Measurements from ENCODE around the gene BICC1. TPM values are rescaled to one million over a fixed set of nuclear protein-coding genes. Genes with fewer than 3 reads are reported as not detected.

Gene BICC1
- total and polyA plus RNA-seq, 2 donors (not counting 3 experiments of a cell fraction or from before 2014, with no cell fraction given) = 0.06 to 0.29 TPM

- Histone ChIP-seq H3K79me2 (ENCODE audit: control insufficient read depth, insufficient read depth, low read length) (no peaks in the 10 kb centered on the region), H3K9me3 (replicated peaks; ENCODE audit: control insufficient read depth, insufficient read depth, low read length) (no peaks in the 10 kb centered on the region), H3K27ac (ENCODE audit: insufficient read depth, low read depth, low read length) (no peak overlapping the region), H3K4me1 (ENCODE audit: control insufficient read depth, extremely low read depth, insufficient read depth, low read length) (no peaks in the 10 kb centered on the region), H3K9ac (replicated peaks; ENCODE audit: extremely low read depth, insufficient read depth, low read length) (no peak overlapping the region), H3K9me1 (replicated peaks; ENCODE audit: control insufficient read depth, extremely low read depth, insufficient read depth, low read length) (no peaks in the 10 kb centered on the region), H3K4me2 (ENCODE audit: insufficient read depth, low read length) (no peak overlapping the region), H3K4me3 (replicated peaks in 1 of 3; ENCODE audit: insufficient read depth in 1 of 3, low read depth in 1 of 3, low read length in 3 of 3) (no peak overlapping the region), H2AFZ (ENCODE audit: low read depth, low read length) (no peak overlapping the region), H3K36me3 (ENCODE audit: control insufficient read depth in 2 of 2, extremely low read depth in 1 of 2, insufficient read depth in 2 of 2, low read length in 2 of 2) (no peaks in the 10 kb centered on the region), H3K27me3 (ENCODE audit: control insufficient read depth in 2 of 2, insufficient read depth in 2 of 2, low read length in 2 of 2) (no peaks in the 10 kb centered on the region), H4K20me1 (replicated peaks; ENCODE audit: control insufficient read depth, extremely low read depth, insufficient read depth, low read length) (no peaks in the 10 kb centered on the region)
- FAIRE-seq = no peak
- TF ChIP-seq, protein P1, sequence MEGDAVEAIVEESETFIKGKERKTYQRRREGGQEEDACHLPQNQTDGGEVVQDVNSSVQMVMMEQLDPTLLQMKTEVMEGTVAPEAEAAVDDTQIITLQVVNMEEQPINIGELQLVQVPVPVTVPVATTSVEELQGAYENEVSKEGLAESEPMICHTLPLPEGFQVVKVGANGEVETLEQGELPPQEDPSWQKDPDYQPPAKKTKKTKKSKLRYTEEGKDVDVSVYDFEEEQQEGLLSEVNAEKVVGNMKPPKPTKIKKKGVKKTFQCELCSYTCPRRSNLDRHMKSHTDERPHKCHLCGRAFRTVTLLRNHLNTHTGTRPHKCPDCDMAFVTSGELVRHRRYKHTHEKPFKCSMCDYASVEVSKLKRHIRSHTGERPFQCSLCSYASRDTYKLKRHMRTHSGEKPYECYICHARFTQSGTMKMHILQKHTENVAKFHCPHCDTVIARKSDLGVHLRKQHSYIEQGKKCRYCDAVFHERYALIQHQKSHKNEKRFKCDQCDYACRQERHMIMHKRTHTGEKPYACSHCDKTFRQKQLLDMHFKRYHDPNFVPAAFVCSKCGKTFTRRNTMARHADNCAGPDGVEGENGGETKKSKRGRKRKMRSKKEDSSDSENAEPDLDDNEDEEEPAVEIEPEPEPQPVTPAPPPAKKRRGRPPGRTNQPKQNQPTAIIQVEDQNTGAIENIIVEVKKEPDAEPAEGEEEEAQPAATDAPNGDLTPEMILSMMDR (IDR thresholded peaks at IDR 0.05; ENCODE audit: extremely low read depth in 1 of 2, insufficient read depth in 1 of 2, low read depth in 1 of 2, low read length in 2 of 2) = no peak
- no peak for TF ChIP-seq FOS (IDR thresholded peaks at IDR 0.05; ENCODE audit: borderline replicate concordance, insufficient read depth, low read length)
- no peak for TF ChIP-seq GATA2 (IDR thresholded peaks at IDR 0.05; ENCODE audit: insufficient read depth, insufficient read length, low read depth, low read length)
- TF ChIP-seq JUN (IDR thresholded peaks at IDR 0.05; ENCODE audit: borderline replicate concordance, insufficient read depth, insufficient read length, low read depth) = no peak
- no peak for TF ChIP-seq POLR2A (IDR thresholded peaks at IDR 0.05; ENCODE audit: low read depth, low read length)
- TF ChIP-seq POLR2AphosphoS5 (IDR thresholded peaks at IDR 0.05; ENCODE audit: insufficient read depth, low read depth, low read length) = no peak
- TF ChIP-seq MYC (IDR thresholded peaks at IDR 0.05; ENCODE audit: low read depth, low read length) = no peak
- TF ChIP-seq EZH2 (IDR thresholded peaks at IDR 0.05; ENCODE audit: borderline replicate concordance, low read depth, low read length, severe bottlenecking) = no peak
- TF ChIP-seq, protein P2, sequence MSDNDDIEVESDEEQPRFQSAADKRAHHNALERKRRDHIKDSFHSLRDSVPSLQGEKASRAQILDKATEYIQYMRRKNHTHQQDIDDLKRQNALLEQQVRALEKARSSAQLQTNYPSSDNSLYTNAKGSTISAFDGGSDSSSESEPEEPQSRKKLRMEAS (IDR thresholded peaks at IDR 0.05; ENCODE audit: insufficient read depth, insufficient read length) = no peak
- BruUV-seq (replicated peaks) = no TSS peak
- dilution Hi-C loops (cut with MboI; ENCODE audit: extremely low pct_ligation_motif_present, low sequenced_read_pairs) = no loop called here
- CTCF ChIA-PET = no interaction called here
- no peak for DNase-seq (ENCODE audit: low read depth, low spot score)
- intact Hi-C loops (cut with micrococcal nuclease) = loop anchor here (2.0 kb wide), 1 partner anchor 69 kb away; no protein-coding TSS in a partner anchor
- POLR2A ChIA-PET = no interaction called here
Measured at GRCh38 chr10:58853668-58854067, 341.0 kb downstream of the BICC1 start.
